Aorta (tissue), 4 donors: ENCODE data around the gene FNDC8. TPM values are rescaled to one million over a fixed set of nuclear protein-coding genes. Genes with fewer than 3 reads are reported as not detected.

Experiments used
- polyA plus RNA-seq, 2 donors: library from polyadenylated mRNA; stranded (reverse); fragments of 200-250 nt; gene quantifications; one replicate each; pipeline ENCODE4 v1.2.3, GENCODE V29; 2013
- total RNA-seq, 2 donors: library from RNA; stranded (reverse); fragmentation: NEBNext Ultra II Directional; extraction: Animal tissue kit (Norgen Biotek cat#: 25700); gene quantifications; one replicate each; pipeline ENCODE4 v1.2.1, GENCODE V29; 2021
- donor health status: healthy with polysubstance abuse.
- donor health status: Bipolar disorder and iron deficiency.
- donor health status: DM: no; HTN: no; CAD: no.
- donor health status: DM: yes; HTN: yes; CAD: no.

The FNDC8 gene
- total and polyA plus RNA-seq, 4 donors, result not detected

Other genes with a start within 250 kb of the FNDC8 start
- 1 to 10 TPM; 1.9 to 2.4 TPM for gene CCT6B, start 160.2 kb upstream of the FNDC8 start, total RNA-seq
- 1 to 10 TPM in 1 of 2 donors, under 1 TPM in 1; 0.63 to 2.6 TPM for gene CCT6B, start 160.2 kb upstream of the FNDC8 start, polyA plus RNA-seq
- gene ZNF830, start 160.1 kb upstream of the FNDC8 start, total RNA-seq, result 10 to 100 TPM; 12.9 to 14.5 TPM
- 10 to 100 TPM in 1 of 2 donors, 1 to 10 TPM in 1; 8.9 to 16.8 TPM for gene ZNF830, start 160.1 kb upstream of the FNDC8 start, polyA plus RNA-seq
- 10 to 100 TPM; 26.7 to 33.0 TPM for gene LIG3, start 141.1 kb upstream of the FNDC8 start, total RNA-seq
- 10 to 100 TPM in 1 of 2 donors, 1 to 10 TPM in 1; 6.7 to 10.3 TPM for gene LIG3, start 141.1 kb upstream of the FNDC8 start, polyA plus RNA-seq
- 10 to 100 TPM; 25.0 to 25.1 TPM for gene RFFL, start 57.9 kb upstream of the FNDC8 start, total RNA-seq
- 10 to 100 TPM; 11.4 to 19.4 TPM for gene RFFL, start 57.9 kb upstream of the FNDC8 start, polyA plus RNA-seq
- gene RAD51D, start 1.8 kb upstream of the FNDC8 start, total RNA-seq, result 10 to 100 TPM; 14.8 to 17.3 TPM
- gene RAD51D, start 1.8 kb upstream of the FNDC8 start, polyA plus RNA-seq, result 10 to 100 TPM in 1 of 2 donors, 1 to 10 TPM in 1; 3.6 to 10.2 TPM
- gene NLE1, start 20.7 kb downstream of the FNDC8 start, total RNA-seq, result 10 to 100 TPM in 1 of 2 donors, 1 to 10 TPM in 1; 6.1 to 10.4 TPM
- gene NLE1, start 20.7 kb downstream of the FNDC8 start, polyA plus RNA-seq, result 1 to 10 TPM; 4.5 to 5.6 TPM
- gene UNC45B, start 26.2 kb downstream of the FNDC8 start, total RNA-seq, result not detected
- gene UNC45B, start 26.2 kb downstream of the FNDC8 start, polyA plus RNA-seq, result under 1 TPM in 1 of 2 donors, not detected in 1; 0.50 TPM
- gene SLC35G3, start 72.8 kb downstream of the FNDC8 start, total RNA-seq, result not detected
- gene SLC35G3, start 72.8 kb downstream of the FNDC8 start, polyA plus RNA-seq, result not detected
- gene SLFN5, start 121.5 kb downstream of the FNDC8 start, total RNA-seq, result 10 to 100 TPM; 40.4 to 66.3 TPM
- 1 to 10 TPM; 3.3 to 4.6 TPM for gene SLFN5, start 121.5 kb downstream of the FNDC8 start, polyA plus RNA-seq